ENCODE results near the gene KCNK2.

KCNK2 gene

DNA sequence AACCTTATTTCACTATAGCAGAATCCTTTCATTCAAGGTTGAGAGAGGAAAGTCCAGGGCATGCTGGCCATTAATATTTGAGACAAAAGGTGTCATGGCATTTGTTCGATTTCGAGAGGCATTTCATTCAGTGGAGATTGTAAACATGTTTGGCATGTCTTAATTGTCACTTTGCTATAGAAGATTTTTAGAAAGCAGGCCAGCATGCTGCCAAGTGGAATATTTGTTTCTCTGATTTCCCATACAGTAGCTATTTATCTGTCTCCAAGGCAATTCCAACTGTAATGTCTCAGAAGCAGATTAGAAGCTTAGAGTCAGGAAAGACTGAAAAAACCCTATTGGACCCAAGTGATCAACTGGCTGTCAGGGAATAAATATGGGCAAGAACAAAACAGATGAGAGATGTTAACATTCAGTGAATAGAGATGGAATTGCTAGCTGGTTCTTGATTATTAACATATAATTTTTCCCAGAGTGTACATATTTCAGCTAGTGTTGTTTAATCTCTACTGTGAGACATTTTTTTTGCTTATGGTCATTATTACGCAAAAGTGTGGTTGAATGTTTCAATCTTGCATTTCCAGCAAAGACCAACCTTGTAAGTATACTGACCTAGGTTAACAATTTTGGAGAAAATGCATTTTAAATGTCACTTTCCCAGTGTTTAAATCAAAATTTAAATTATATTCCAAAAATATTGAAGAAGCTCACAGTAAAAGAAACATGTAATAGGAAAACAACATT is 174.6 kb downstream of the KCNK2 start:
- DNase-seq (ENCODE audit: low spot score), result no peak

DNA sequence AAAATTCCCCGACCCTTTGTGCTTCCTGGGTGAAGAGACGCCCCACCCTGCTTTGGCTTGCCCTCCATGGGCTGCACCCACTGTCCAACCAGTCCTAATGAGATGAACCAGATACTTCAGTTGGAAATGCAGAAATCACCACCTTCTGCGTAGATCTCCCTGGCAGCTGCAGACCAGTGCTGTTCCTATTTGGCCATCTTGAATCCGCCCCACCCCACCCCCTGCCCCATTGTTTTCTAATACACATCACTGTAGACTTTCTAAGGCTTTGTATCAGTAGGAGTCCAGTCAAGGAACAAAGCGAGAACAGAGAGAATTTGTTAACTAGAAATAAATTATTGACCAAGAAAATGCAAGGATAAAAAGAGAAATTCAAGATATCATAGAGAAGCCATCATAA is 178.2 kb downstream of the KCNK2 start:
- DNase-seq (ENCODE audit: low spot score), result no peak

DNA sequence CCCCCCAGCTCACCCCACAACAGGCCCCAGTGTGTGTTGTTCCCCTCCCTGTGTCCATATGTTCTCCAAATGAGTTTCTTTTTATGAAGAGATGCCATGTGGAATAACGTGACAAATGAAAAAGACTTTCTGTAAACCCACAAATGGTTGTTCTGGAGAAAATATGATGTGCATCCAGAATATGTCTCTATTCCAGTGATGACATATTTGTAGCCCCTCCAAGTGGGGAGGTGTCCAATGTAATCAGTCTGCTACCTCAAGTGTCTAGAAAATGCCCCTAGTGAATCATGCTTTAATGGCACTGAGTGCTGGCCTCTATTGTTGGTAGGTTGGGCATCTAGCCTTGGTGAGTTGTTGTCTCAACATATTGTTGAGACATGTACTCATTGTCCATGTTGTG is 179.6 kb downstream of the KCNK2 start:
- DNase-seq (ENCODE audit: low spot score), result no peak

DNA sequence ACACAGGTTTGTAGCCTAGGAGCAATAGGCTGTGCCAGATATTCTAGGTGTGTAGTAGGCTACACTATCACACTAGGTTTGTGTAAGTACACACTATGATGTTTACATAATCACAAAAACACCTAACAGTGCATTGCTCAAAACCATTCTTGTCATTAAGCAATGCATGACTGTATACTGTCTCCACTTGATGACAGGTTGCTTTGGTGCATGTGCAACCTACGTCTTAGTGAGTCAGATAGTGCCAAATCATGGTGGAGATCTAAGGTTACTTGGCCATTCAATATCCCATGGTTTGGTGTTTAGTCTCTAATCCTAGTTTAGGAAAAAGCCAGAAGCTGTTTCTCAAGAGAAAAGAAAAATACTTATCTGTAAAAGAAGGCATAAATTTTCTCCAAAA is 181.1 kb downstream of the KCNK2 start:
- no peak for DNase-seq (ENCODE audit: low spot score)

DNA sequence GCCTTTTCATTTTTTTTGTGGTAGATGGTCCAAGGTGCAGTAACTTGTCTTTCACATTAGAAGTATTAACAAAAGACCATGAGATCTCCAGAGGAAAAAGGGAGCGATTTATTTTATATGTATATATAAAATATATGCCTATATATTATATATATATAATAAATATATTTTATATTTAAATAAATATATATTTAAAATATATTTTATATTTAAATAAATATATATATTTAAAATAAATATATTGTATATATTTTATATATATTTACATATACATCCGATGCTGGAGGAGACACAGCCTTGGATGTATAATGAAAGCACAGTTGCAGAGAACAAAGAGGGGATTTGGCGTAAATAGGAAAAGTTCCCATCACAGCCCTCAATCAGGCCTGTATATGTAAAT is 182.1 kb downstream of the KCNK2 start:
- DNase-seq (ENCODE audit: low spot score), result no peak

DNA sequence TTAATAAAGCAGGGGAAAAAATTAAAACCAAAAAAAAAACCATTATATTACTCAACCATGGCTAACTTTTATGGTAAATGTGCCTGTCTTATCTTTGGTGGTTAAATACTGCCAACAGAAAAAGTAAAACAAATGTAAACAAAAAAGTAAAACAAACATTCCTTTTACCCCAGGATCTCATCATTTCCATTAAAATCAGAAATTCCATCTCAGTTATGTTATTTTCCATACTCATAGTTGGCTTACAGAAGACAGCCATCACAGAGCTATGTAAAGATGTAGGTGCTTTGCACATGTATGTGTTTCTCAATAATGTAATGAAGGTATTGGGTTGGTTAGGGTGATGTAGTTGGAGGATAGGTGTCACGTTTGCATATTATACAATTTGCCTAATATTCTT is 185.0 kb downstream of the KCNK2 start:
- DNase-seq (ENCODE audit: low spot score), result no peak

DNA sequence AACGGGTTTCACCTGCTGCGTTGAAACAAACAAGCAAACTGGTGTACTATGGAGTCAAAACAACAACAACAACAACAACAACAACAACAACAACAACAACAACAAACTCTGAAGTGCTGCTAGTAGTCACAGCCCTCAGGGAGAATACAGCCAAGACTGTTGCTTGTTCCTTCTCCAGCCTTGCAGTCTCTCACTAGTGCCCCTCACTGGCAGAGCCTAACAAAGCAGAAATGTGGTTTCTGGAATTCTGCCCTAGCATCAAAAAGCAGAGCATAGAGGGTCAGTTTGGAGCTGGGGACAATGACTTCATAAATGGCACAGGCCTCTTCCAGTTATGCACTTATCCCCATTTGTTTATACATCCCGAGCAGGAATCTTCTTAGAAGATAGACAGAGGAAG is 187.4 kb downstream of the KCNK2 start:
- no peak for DNase-seq (ENCODE audit: low spot score)

DNA sequence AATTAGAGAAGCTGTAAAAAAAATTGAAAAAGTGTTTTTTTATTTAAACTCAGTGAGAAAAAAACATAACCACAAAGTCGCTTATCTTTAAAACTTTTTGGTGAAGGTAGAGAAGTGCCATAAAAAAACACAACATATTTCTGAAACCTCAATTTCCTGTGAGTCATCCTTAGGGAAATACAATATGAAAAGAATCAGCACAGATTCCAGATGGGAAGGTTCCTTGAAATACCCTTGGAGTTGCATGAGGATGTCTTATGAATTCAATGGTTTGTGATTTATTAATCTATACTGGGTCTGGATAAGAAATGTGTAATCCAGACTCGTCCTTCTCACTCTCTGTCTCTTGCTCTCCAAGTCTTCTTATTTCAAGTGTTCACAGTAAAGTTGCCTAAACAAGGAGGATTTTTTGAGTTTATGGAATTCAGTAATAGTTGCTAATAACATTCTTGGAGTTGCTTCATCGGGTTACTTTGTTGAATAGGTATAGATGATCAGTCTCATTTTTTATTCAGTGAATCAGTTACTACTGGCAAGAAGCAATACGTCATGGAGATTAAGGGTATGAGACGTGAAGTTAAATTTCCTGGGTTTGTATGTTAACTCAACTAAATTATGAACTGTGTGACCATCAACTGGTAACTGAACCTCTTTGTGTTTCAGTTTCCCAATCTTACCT is 191.4 kb downstream of the KCNK2 start:
- no peak for DNase-seq (ENCODE audit: low spot score)

DNA sequence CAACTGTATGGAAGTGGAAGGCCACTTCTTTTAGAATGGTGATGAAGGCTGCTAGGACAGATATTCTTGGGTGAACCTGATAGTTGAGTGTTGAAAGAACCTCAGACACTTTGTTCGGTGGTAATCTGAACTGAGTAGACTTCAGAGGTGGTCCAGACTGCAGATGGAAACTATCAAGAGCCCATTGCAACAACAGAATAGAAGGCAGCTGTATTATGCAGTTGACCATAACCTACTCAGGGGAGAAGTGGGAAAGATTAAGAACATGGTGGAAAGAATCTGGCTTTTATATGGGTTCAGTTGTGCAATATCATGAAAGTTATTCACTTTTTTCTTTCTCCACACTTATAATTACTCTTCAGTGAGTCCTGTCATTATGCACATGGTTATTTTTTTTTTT is 194.0 kb downstream of the KCNK2 start:
- DNase-seq (ENCODE audit: low spot score), result no peak

DNA sequence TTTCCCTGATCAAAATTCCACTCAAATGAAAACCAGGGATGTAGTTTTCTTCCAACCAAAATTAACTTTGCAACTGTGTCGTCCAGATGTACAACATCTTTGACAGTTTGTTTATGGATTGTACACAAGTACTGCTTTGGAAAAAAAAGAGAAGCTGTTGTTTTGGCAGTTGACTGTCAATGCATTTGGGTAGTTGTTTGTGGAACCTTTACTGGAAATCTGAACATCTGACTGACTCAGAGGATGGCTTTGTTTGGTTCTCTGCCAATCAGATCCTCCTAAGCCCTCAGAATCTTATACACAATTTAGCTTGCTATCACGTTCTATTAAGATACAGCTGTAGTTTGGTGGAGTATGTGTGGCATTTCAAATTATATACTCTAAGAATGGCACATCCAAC is 195.0 kb downstream of the KCNK2 start:
- no peak for DNase-seq (ENCODE audit: low spot score)

DNA sequence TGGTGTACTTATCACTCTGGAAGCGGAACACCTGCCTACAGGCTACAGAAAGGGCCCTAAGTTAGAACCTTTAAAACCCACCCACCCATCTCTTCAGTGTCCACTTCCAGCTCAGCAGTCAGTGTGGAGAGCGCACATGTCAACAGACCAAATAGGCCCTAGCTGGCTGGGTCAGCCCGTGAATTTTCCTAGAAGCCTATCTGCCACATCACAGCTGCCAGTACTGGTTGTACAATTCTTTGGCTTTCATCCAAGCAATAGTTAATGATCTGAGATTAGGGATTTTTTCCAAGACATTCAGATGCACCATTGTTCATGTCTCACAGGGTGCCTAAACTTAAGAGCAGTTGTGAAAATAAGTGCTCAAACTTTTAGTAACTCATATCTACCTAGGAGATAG is 197.1 kb downstream of the KCNK2 start:
- no peak for DNase-seq (ENCODE audit: low spot score)

DNA sequence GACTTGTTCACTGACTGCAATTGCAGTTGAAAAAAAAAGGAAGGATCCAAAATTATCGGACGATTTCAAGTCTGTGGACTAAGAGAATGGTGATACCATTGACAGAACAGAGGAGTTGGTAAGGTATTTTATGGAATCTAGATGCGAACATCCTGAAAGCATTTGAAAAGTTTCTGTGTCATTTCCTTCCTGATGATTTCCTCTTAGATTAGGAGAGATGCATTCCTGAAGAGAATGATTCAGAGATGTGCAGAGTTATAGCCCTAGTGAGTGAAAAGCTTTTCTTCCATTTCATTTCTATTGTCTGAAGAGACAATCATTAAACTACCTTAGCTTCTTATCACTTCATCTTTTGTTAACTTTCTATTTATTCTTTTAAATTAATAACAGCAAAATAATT is 200.0 kb downstream of the KCNK2 start:
- DNase-seq (ENCODE audit: low spot score), result no peak

DNA sequence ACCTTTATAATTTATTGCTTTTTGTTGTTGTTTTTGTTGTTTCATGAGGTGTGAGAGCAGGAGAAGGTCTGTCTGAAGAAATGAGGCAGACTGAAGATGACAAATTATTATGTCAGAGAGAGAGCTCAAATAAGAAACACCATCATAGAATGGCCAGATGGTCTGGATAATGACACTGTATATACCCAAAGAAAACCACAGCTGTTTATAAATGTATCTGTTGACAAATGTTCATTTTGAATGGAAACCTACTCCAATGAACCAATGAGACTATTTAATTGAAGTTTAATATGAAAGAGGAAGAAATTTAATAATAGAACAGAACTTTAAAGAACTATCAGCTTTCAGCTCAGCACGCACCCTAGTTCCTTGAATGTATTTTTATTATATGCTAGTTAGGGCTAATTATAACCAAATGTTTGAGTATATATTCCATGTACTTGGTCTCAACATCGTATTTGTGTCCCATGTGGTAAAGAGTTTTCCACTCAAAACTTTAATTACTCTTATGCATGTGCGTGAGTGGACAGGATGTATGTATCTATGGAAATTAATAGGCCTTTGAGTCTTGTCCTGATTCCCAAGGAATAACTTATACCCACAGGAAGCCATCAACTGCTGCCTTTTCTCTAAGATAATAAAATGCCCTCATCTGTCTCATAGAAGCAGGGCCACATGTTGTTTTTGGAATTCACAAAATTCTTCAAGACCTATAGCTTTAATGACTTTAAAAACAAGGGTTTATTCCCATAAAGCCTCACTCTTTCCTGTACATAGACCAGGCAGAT is 202.7 kb downstream of the KCNK2 start:
- no peak for DNase-seq (ENCODE audit: low spot score)

Measured in activated CD4-positive, alpha-beta T cell treated with anti-CD3 and anti-CD28 coated beads, Interleukin-2, Interleukin-4, amounts not matched to agents 100 ng/mL and 50 ng/mL, durations not matched to agents 16 hours and 8 hours (primary cell).